ENCODE results near the gene SLC17A6.

DNA sequence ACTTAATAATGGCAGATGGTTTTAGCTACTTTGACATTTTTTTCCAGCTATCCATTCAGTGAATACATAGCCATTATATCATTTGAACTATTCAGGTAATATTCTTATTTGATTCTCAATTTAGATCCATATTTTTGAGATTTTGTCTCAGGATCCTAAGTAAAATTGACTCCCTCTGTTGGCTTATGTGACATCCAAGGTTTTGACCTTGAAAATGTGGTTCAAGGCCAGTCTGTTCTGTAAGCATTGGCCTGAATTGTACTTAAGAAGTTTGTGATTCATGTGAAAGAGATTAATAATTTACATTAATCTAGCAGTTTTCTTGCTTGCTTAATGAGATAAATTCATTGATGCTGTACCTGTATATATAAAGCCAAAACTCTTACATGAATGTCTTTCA is 1.6 kb upstream of the SLC17A6 start:
- TF ChIP-seq, protein P1, sequence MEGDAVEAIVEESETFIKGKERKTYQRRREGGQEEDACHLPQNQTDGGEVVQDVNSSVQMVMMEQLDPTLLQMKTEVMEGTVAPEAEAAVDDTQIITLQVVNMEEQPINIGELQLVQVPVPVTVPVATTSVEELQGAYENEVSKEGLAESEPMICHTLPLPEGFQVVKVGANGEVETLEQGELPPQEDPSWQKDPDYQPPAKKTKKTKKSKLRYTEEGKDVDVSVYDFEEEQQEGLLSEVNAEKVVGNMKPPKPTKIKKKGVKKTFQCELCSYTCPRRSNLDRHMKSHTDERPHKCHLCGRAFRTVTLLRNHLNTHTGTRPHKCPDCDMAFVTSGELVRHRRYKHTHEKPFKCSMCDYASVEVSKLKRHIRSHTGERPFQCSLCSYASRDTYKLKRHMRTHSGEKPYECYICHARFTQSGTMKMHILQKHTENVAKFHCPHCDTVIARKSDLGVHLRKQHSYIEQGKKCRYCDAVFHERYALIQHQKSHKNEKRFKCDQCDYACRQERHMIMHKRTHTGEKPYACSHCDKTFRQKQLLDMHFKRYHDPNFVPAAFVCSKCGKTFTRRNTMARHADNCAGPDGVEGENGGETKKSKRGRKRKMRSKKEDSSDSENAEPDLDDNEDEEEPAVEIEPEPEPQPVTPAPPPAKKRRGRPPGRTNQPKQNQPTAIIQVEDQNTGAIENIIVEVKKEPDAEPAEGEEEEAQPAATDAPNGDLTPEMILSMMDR (IDR thresholded peaks at IDR 0.05; ENCODE audit: insufficient read depth, low read length, poor library complexity, severe bottlenecking), result no peak
- TF ChIP-seq EZH2phosphoT487 (conservative IDR thresholded peaks at IDR 0.05; ENCODE audit: low read length), result no peak
